T-helper 1 cell treated with Interleukin-12 subunit alpha and Interleukin-12 subunit beta and Interleukin-4 antibody, amounts not matched to agents 30 ng/mL and 1 ng/mL, for 36 hours (primary cell): Measurements from ENCODE around the gene RRBP1. TPM values are rescaled to one million over a fixed set of nuclear protein-coding genes. Genes with fewer than 3 reads are reported as not detected.

Experiments
- intact Hi-C: fragments of 100-400 bp; cut with micrococcal nuclease; formaldehyde crosslinking; loops from one replicate; pipeline ENCODE4 v1.15.1; 2024
- total RNA-seq: library from RNA; stranded (reverse); gene quantifications from 2 replicates; pipeline ENCODE4 v1.2.3, GENCODE V29; 2022

RRBP1 gene
- total RNA-seq, 1 donor from 2014 or later, result 77.1 TPM

DNA sequence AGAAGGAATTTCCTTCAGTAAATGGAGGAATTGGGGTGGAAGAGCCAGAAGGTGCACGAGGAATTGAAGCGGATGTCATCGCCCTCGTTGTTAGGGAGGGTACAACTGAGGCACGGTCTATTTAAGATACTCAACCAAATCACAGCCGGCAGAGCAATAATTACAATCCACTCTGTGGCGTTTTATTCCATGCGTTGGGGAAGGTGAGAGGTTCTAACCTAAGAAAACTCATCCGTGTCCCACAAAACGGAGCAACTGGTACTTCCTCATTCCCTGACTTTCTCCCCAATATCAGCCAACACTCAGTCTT is 802 bp upstream of the RRBP1 start:
- intact Hi-C loops, result loop anchor here (1.0 to 5.0 kb wide), 20 partner anchors 73 to 1109 kb away; partner anchors contain the start of genes DZANK1, MGME1, POLR3F and SEC23B

DNA sequence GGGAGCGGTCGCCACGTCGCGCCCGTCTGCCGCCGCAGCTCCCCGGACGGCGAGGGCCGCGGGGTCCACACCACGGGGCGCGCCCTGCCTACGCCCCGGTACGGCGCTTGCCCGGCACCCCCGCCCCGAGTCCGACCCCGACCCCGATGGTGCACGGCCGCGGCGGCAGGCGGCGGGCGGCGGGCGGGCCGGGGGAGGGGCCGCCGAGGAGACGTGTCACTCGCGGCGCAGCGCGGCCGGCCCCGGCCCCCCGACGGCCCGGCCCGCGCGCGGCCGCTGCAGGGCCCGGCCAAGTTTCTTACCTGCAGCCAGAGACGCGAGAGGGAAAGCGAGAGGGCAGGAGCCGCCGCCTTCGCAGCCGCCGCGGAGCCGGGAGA is 328 bp downstream of the RRBP1 start:
- intact Hi-C loops, result loop anchor here (1.0 to 5.0 kb wide), 20 partner anchors 71 to 1111 kb away; partner anchors contain the start of genes DZANK1, MGME1, POLR3F and SEC23B

DNA sequence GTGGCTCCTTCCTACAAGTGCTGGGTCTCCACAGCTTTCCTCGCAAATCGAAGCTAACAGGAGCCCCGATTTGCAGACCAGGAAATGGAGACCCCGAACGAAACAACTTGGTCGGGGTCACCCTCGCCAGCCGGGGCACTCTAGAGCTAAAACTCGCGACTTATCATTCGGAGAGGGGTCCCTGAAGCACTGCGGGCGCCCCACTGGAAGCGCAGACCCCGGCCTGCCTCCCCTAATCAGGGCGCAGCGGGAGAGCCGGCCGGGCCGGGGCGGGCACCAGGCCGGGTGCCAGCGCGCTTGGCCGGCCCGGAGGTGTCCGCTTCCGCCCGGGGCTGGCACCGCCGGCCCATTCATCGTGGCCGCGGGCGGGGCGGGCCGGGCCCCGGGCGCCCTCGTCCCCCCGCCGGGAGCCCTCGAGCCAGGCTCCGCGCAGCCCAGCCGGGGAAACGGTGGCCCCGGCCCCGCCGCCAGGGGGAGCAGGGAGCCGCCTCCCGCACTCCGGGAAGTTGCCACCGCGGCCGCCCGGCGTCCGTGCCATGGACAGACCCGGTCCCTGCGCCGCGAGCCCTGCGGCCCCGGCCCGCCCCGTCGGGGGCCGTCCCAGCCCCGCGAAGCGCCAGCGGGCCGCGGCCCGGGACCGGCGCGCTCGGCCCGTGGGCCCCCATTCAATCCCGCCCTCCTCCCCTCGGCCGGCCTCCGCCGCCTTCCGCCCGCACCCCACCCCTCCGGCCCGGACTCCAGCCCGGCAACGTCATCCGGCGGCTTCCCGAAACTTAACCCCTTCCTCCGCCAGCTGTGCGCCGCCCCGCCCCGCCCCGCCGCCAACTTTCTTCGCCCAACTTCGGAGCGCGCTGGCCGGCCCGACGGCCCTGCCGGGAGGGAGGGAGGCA is 961 bp downstream of the RRBP1 start:
- intact Hi-C loops, result loop anchor here (5.0 kb wide), 2 partner anchors 176 to 1111 kb away; no protein-coding TSS in a partner anchor

DNA sequence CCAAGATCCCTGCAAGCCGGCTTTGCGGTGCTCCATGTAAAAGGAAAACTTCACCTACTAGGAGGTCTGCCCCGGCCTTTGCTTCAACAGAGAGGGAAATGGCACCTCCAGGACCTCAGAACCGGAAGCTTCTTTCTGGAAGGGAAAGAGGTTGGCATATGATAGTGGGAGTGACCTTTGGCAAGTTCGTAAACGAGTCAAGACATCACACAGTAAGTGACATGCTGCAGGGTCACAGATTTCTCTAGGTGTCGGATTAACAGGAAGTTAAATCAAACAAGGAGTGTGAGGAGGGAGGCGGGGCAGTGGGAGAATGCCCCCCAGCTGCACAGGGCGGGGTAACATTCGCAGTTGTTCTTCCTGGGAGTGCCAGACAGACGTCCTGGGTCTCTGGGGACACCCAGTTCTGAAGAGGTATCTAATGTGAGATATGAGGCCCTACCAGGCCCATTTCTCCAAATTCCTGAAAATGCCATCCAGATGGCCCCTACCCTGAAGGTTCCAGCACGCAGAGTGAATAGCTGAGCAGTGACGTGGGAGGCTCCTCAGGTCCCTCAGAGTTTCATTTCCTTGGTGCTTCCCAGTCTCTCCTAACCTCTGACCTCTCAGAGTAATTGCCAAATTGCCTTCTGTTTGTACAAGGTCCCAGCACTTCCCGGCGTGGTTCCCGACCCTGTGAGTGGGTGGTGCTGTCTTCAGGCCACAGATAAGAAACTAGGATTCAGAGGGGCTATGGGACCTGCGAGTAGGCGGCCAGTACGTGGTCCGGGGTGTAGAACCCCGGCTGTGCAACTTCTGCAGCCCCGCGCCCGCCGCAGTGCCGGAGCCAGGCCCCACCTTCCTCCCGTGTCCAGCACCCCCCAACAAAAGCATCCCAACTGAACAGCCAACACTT is 1.9 kb downstream of the RRBP1 start:
- intact Hi-C loops, result loop anchor here (1.0 to 5.0 kb wide), 3 partner anchors 13 to 1112 kb away; no protein-coding TSS in a partner anchor

DNA sequence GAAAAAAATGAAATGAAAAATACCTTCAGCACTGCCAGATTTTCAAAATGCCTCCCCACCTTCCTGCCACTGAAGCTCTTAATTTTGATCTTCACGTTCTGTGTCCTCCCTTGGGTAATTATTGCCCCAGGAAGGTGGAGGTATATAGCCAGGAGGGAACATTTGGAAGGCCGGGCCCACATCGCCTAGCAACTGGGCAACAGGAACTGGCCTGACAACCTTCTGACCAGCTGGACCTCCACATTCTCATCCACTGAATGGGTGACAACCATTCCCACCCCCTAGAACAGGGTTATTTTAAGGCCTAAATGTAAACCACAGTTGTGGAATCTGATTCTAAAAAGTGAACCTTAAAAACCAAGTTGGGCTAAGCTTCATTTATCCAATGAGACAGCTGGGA is 3.2 kb downstream of the RRBP1 start:
- intact Hi-C loops, result loop anchor here (1.0 kb wide), 1 partner anchor 12 kb away; no protein-coding TSS in a partner anchor

DNA sequence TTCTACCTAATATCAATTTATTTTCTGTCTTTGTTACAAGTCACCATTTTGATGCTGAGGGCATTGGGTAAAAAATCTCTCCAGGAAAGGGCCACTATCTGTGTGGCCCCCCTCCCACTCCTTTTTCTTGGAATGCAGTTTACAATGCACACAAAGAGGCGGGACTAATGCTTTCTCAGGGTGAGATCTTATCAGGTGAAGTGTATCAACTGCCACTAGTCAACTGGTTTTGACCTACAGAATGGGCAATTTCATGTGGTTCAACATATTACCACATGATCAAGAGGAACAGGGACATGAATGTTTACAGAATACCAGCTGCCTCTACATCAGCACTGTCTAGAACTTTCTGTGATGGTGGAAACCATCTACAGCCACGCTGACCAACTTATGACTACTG is 3.7 kb downstream of the RRBP1 start:
- intact Hi-C loops, result no loop called here

DNA sequence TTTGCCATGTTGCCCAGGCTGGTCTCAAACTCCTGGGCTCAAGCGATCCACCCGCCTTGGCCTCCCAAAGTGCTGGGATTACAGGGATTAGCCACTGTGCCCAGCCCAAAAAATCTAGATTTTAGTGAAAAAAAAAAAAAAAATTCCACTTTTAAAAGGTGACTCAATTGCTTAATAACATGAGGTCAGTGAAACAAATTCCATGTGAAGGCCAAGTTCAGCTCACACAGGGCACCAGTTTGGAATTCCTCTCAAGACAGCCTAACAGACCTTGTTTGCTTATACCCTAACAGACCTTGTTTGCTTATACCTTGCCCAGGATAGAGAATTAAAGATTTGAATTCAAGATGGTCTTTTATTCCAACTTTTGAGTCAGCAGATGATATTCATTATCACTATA is 5.1 kb downstream of the RRBP1 start:
- intact Hi-C loops, result no loop called here

DNA sequence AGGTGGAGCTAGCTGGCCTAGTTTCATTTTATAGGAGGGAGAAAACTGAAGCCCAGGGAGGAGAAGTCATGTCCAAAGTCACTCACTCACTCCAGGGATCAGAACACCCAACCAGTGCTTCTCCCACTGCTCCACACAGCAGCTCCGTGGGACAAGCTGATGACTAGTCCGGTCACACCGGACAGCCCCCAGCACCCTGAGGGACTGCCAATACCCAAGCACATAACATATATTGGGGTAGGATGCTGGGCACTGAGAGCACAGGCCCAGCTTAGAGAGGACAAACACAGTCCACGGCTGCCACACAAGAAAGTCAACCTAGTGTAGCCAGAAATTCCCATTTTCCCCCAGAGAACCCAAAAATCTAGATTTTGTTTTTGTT is 5.7 kb downstream of the RRBP1 start:
- intact Hi-C loops, result no loop called here

DNA sequence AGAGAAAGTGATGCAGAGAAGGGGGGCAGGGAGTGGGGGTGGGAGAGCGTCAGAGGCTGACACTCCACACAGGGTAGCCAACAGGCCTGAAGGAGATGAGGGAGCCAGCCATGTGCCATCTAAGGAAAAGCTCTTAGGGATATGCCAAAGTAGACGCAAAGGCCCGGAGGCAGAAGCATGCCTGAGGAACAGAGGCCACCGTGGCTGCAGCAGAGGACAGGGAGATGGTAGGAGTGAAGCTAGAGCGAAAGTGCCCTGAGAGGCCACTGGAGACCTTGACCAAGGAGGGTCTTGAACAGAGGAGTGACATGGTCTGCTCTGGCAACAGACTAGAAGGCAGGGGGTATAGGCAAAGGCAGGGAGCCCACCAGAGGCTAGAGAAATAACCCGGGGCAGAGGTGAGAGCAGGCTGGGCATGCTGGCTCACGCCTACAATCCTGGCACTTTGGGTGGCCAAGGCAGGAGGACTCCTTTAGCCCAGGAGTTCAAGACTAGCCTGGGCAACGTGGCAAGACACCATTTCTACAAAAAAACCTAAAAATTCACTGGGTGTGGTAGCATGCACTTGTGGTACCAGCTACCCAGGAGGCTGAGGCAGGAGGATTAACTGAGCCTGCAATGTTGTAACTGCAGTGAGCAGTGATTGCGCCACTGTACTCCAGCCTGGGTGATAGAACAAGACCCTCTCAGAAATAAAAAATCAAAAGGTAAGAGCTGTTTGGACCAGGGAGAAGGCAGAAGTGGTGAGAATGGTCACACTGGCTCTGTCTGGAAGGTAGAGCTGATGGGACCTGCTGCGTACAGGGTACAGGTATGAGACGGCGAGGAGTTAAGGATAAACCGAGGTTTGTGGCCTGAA is 6.3 kb downstream of the RRBP1 start:
- intact Hi-C loops, result no loop called here

DNA sequence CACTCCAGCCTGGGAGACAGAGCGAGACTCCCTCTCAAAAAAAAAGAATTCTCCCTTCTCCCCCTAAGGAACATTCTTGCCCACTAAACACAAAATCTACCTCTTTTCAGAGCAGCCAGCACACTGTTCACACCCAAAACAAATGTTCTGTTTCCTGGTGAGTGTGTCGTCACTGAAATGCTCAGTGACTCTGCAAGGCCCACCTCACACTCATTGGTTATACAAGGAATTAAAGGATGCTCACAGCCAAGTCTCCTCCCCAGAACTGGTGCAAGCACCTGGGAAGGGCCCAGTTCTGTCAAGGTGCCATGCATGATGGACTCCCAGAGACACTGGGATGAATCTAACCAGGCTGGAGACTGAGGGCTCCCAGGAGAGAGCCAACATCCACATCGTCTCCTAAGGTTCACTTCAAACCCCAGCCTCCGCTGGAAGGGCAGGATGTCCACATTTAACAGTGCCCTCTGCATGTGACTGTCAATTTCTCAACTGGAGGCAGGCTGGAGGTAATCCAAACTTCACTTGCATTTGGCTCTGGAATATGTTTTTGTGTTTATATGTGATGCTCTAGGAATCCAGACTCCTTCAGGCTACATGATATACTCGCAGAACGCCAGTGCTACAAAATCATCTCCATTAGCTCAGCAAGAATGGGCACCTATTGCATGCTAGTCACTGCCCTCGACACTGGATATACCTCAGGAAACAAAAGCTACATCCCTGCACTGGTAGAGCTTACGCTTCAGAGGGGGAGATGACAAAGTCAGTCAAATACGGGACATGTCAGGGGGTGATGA is 7.1 kb downstream of the RRBP1 start:
- intact Hi-C loops, result no loop called here

DNA sequence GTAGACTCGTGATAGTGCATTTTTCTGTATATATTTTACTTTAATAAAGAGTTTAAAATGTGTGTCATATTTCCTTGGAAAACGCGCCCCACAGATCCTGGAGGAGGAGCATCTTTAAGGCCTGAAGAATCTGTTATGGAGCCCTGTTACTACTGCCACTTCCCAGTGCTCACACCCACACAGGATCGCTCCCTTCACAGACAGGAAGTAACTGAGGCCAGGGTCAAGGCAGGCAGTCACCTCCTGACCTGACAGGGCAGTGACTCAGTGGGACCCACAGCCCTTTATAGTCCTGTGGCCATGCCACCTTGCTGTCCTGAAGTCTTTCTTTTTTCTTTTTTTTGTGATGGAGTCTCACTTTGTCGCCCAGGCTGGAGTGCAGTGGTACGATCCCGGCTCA is 9.0 kb downstream of the RRBP1 start:
- intact Hi-C loops, result no loop called here

DNA sequence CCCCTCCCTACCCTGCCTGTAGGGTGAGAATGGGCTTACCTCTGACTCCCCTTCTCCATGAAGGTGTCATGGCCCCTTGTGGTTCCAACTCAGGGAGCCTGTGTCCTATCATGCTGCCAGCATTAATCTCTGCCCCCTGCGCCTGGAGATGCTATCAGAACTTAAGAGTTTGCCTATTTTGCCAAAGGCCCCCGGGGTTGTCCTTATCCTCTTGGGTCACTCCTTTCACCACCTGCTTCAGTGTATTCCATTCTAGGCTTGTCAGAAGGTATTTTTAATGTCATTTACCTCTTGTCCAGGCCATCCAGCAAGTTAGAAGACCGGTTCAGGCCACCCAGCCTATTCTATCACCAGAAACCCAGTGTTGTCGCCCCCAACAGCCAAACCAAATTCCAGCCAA is 10.5 kb downstream of the RRBP1 start:
- intact Hi-C loops, result no loop called here

DNA sequence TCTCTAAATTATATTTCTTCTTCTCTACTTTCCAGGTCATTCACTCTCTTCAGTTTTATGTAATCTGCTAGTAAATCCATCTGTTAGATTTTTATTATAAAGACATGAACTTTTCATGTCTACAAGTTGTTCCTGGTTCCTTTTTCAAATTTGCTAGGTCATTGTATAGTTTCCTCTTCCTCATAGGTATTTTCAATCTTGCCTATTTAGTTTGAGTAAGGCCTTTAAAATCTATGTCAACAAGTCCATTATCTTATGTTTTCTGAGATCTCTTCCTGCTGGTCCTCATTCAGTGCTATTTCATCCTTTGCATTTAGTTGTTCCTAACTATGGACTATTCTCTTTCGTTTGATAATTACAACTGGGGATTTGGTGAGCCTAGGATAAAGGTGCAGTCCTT is 11.0 kb downstream of the RRBP1 start:
- intact Hi-C loops, result no loop called here

DNA sequence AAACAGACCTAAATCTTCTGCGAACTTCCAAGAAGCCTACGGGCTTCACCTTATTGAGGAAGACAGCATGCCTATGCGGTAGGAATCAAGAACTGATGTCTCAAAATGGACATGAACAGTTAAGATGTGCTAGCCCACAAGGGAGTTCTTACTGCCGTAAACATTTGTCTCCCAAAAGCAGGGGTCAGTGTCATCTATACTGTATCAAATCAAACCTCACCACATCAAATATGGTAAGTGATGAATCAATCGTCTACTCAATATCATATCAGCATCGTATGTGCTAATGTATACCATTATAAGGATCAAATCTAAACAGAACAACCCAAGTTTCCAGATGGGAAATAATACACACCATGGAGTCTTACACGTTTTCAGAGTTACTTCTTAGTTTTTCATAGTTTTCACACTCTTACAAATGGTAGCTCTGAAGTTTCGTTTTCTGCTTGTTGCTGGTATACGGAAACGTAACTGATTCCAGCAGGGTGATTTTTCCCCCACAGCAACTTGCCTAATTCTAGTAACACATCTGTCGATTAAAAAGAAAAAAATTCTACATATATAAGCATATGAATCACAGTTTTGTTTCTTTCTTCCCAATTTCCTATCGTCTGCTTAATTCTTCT is 12.6 kb downstream of the RRBP1 start:
- intact Hi-C loops, result no loop called here

DNA sequence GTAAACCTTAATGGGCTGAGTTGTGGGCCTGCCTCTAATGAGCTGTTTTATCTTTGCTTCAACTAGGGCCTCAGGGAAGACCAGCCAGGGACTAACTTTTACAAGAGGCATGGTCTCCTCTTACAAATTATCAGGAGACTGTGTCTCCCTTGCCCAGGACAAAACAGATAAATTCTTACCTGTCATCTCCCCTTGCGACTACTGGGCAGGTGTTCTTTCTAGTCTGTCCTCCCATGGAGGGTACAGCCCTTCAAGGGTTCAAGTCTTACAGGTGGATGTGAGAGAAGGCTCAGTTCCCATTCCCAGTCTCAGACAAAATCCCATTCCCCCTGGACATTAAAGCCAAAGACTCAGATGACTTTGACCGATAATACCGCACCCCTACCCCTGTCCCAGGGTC is 13.6 kb downstream of the RRBP1 start:
- intact Hi-C loops, result no loop called here

DNA sequence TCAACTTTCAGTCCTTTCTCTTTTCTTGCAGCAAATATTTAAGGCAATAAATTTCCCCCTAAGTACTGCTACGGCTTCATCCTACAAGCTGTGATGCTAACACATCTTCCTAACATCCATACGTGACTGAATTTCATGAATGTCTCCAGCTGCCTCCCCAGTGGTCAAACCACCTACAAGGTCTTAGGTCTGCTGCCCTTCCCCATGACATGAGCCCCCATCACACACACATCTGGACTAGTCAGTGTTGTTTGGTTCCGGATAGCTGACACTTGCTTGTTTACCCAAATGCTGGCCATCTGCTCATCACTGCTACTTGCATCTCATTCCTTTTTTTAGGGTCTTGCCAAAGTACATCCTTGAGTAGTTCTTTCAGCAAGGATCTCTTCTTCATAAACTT is 14.6 kb downstream of the RRBP1 start:
- intact Hi-C loops, result loop anchor here (1.0 kb wide), 1 partner anchor 12 kb away; no protein-coding TSS in a partner anchor

DNA sequence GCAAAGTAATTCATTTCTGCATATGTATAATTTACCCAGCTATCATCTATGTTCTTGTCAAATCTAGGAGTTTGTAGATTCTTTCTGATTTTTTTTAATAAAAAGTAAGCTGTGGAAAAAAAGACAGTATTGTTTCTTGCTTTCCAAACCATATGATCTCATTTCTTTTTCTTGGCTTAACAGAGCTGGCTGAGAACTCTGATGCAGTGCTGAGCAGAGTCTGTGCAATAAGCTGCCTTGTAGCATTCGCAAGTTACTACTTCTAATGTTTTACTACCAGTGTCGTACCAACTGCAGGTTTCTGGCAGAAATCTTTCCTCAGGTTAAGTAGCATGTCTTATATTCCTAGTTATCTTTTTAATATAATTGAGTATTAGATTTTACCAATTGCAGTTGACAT is 15.6 kb downstream of the RRBP1 start:
- intact Hi-C loops, result no loop called here

DNA sequence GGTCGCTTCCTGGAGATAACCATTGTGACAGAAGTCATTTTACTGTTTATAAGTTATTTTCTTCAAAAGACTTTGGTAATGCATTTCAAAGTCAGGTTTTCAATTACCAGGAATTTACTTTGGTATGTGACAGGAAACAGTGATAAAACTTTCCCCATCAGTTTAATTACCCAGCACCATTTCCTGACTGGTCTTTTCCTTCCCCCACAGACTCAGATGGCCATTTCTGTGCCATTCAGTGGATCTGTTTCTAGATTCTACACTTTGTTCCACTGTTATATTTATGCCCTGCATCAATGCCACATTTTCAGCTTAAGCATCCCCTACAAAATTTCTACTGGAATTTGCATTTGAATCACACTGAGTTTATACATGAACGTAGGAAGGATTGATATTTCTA is 16.3 kb downstream of the RRBP1 start:
- intact Hi-C loops, result no loop called here

DNA sequence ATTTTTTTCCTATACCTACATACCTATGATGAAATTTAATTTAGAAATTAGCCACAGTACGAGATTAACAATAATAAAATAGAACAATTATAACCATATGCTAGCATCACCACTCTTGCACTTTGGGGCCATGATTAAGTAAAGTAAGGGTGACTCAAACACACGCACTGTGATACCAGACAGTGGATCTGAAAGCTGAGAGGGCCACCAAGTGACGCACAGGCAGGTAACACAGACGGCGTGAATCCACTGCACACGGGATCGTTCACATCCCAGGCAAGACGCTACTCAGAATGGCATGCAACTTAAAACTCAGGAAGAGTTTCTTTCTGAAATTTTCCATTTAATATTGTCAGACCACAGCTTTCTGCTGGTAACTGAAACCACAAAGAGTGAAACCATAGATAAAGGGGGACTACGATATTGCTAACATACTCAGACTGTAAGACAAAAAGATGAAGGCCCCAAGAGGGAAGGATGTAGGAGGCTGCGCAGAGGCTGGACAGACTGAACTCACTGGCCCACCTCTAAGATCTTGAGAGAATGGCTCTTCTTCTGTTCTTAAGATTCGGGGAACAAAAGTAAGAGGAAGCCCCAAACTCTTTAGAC is 17.9 kb downstream of the RRBP1 start:
- intact Hi-C loops, result loop anchor here (5.0 kb wide), 1 partner anchor 127 kb away; no protein-coding TSS in a partner anchor
